DMS114 treated with DMSO at 0.1 percent for 48 hours (cell line): ENCODE results near the gene PRRT4.
A peak's percentile ranks its signal among the peaks of the same experiment; 100 is the strongest.

Experiments used
- DNase-seq: peaks from one replicate; lab custom pipeline; 2025; ENCODE audit not compliant: unreplicated experiment; lab: John Stamatoyannopoulos, UW

PRRT4 gene

GRCh38 chr7:128361411-128362379, at the start of gene PRRT4:
Gene PRRT4, minus strand, starts transcription at chr7:128361690.
- DNase-seq: no peak

- no peak for DNase-seq
Measured at GRCh38 chr7:128410451-128410753, 48.9 kb upstream of the PRRT4 start.

GRCh38 chr7:128409596-128410450, 48.3 kb upstream of the PRRT4 start, which contains the start of gene IMPDH1:
Gene IMPDH1, minus strand, starts transcription at chr7:128409982. Its CDS starts 81 bp downstream, at chr7:128409901.
- DNase-seq: peak; percentile 54

- no peak for DNase-seq
Measured at GRCh38 chr7:128408709-128409595, 47.5 kb upstream of the PRRT4 start.

GRCh38 chr7:128407751-128408708, 46.5 kb upstream of the PRRT4 start:
- no peak for DNase-seq

- no peak for DNase-seq
Measured at GRCh38 chr7:128407233-128407589, 45.7 kb upstream of the PRRT4 start.

- no peak for DNase-seq
Measured at GRCh38 chr7:128406314-128407232, 45.1 kb upstream of the PRRT4 start.

GRCh38 chr7:128405471-128406313, 44.2 kb upstream of the PRRT4 start:
- no peak for DNase-seq

GRCh38 chr7:128404886-128405470, 43.5 kb upstream of the PRRT4 start:
- DNase-seq: no peak

GRCh38 chr7:128404143-128404681, 42.7 kb upstream of the PRRT4 start:
- DNase-seq: no peak

GRCh38 chr7:128403676-128404075, 42.2 kb upstream of the PRRT4 start:
- no peak for DNase-seq

GRCh38 chr7:128402356-128402755, 40.9 kb upstream of the PRRT4 start:
- DNase-seq: no peak

GRCh38 chr7:128400566-128400965, 39.1 kb upstream of the PRRT4 start:
- DNase-seq: no peak

GRCh38 chr7:128399991-128400390, 38.5 kb upstream of the PRRT4 start:
- DNase-seq: no peak

- no peak for DNase-seq
Measured at GRCh38 chr7:128398841-128399135, 37.3 kb upstream of the PRRT4 start.

- DNase-seq: peak; percentile 22
Measured at GRCh38 chr7:128398016-128398840, 36.7 kb upstream of the PRRT4 start.

GRCh38 chr7:128396357-128396756, 34.9 kb upstream of the PRRT4 start:
- no peak for DNase-seq
